ENCODE measurements around the gene ADTRP.

ADTRP gene

DNA sequence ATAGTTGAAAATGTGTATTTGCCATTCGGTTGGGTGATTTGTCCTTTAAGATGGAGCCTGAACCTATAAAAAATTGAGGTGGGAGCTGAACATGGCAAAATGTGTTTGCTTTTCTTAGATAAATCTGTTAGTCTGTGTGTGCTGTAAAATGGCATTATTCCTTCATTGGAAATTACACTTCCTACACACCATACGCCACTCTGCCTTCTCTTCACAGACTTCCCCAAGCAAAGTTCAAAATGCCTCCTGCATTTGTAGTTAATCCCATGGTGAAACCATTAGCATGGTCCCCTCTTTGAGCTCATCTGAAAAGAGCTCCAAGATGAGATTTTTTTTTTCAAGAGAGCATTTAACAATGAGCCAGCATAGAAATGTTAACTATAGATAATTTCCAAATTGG lies 567 bp downstream of the ADTRP start:
- no peak for ATAC-seq
- TF ChIP-seq TOX (CRISPR knock-in tag; IDR thresholded peaks at IDR 0.05; ENCODE audit: borderline replicate concordance) (no peak), ESRRG (CRISPR knock-in tag; IDR thresholded peaks at IDR 0.05) (no peak), GLIS3 (CRISPR knock-in tag; IDR thresholded peaks at IDR 0.05) (no peak), RARB (CRISPR knock-in tag; IDR thresholded peaks at IDR 0.05) (no peak), ZFP30 (CRISPR knock-in tag; IDR thresholded peaks at IDR 0.05) (no peak), ZNF565 (CRISPR knock-in tag; conservative IDR thresholded peaks at IDR 0.05; ENCODE audit: low read depth) (no peak), ZC3H10 (CRISPR knock-in tag; IDR thresholded peaks at IDR 0.05) (no peak), ISL1 (CRISPR knock-in tag; IDR thresholded peaks at IDR 0.05) (no peak), BACH2 (CRISPR knock-in tag; IDR thresholded peaks at IDR 0.05; ENCODE audit: borderline replicate concordance) (no peak), OSR1 (CRISPR knock-in tag; IDR thresholded peaks at IDR 0.05) (no peak), TCF4 (CRISPR knock-in tag; IDR thresholded peaks at IDR 0.05; ENCODE audit: borderline replicate concordance) (no peak), ARNTL (CRISPR knock-in tag; IDR thresholded peaks at IDR 0.05; ENCODE audit: borderline replicate concordance, low read depth) (no peak), SNAI2 (CRISPR knock-in tag; IDR thresholded peaks at IDR 0.05) (no peak), CSDC2 (CRISPR knock-in tag; IDR thresholded peaks at IDR 0.05) (no peak)
- TF ChIP-seq, protein P1, sequence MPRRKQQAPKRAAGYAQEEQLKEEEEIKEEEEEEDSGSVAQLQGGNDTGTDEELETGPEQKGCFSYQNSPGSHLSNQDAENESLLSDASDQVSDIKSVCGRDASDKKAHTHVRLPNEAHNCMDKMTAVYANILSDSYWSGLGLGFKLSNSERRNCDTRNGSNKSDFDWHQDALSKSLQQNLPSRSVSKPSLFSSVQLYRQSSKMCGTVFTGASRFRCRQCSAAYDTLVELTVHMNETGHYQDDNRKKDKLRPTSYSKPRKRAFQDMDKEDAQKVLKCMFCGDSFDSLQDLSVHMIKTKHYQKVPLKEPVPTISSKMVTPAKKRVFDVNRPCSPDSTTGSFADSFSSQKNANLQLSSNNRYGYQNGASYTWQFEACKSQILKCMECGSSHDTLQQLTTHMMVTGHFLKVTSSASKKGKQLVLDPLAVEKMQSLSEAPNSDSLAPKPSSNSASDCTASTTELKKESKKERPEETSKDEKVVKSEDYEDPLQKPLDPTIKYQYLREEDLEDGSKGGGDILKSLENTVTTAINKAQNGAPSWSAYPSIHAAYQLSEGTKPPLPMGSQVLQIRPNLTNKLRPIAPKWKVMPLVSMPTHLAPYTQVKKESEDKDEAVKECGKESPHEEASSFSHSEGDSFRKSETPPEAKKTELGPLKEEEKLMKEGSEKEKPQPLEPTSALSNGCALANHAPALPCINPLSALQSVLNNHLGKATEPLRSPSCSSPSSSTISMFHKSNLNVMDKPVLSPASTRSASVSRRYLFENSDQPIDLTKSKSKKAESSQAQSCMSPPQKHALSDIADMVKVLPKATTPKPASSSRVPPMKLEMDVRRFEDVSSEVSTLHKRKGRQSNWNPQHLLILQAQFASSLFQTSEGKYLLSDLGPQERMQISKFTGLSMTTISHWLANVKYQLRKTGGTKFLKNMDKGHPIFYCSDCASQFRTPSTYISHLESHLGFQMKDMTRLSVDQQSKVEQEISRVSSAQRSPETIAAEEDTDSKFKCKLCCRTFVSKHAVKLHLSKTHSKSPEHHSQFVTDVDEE (CRISPR knock-in tag; IDR thresholded peaks at IDR 0.05), result no peak
- TF ChIP-seq, protein P2, sequence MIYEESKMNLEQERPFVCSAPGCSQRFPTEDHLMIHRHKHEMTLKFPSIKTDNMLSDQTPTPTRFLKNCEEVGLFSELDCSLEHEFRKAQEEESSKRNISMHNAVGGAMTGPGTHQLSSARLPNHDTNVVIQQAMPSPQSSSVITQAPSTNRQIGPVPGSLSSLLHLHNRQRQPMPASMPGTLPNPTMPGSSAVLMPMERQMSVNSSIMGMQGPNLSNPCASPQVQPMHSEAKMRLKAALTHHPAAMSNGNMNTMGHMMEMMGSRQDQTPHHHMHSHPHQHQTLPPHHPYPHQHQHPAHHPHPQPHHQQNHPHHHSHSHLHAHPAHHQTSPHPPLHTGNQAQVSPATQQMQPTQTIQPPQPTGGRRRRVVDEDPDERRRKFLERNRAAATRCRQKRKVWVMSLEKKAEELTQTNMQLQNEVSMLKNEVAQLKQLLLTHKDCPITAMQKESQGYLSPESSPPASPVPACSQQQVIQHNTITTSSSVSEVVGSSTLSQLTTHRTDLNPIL (CRISPR knock-in tag; IDR thresholded peaks at IDR 0.05; ENCODE audit: low read depth), result no peak
- TF ChIP-seq, protein P3, sequence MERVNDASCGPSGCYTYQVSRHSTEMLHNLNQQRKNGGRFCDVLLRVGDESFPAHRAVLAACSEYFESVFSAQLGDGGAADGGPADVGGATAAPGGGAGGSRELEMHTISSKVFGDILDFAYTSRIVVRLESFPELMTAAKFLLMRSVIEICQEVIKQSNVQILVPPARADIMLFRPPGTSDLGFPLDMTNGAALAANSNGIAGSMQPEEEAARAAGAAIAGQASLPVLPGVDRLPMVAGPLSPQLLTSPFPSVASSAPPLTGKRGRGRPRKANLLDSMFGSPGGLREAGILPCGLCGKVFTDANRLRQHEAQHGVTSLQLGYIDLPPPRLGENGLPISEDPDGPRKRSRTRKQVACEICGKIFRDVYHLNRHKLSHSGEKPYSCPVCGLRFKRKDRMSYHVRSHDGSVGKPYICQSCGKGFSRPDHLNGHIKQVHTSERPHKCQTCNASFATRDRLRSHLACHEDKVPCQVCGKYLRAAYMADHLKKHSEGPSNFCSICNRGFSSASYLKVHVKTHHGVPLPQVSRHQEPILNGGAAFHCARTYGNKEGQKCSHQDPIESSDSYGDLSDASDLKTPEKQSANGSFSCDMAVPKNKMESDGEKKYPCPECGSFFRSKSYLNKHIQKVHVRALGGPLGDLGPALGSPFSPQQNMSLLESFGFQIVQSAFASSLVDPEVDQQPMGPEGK (CRISPR knock-in tag; IDR thresholded peaks at IDR 0.05; ENCODE audit: borderline replicate concordance), result no peak
- TF ChIP-seq, protein P4, sequence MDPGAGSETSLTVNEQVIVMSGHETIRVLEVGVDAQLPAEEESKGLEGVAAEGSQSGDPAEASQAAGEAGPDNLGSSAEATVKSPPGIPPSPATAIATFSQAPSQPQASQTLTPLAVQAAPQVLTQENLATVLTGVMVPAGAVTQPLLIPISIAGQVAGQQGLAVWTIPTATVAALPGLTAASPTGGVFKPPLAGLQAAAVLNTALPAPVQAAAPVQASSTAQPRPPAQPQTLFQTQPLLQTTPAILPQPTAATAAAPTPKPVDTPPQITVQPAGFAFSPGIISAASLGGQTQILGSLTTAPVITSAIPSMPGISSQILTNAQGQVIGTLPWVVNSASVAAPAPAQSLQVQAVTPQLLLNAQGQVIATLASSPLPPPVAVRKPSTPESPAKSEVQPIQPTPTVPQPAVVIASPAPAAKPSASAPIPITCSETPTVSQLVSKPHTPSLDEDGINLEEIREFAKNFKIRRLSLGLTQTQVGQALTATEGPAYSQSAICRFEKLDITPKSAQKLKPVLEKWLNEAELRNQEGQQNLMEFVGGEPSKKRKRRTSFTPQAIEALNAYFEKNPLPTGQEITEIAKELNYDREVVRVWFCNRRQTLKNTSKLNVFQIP (CRISPR knock-in tag; IDR thresholded peaks at IDR 0.05; ENCODE audit: borderline replicate concordance, low read depth), result no peak

DNA sequence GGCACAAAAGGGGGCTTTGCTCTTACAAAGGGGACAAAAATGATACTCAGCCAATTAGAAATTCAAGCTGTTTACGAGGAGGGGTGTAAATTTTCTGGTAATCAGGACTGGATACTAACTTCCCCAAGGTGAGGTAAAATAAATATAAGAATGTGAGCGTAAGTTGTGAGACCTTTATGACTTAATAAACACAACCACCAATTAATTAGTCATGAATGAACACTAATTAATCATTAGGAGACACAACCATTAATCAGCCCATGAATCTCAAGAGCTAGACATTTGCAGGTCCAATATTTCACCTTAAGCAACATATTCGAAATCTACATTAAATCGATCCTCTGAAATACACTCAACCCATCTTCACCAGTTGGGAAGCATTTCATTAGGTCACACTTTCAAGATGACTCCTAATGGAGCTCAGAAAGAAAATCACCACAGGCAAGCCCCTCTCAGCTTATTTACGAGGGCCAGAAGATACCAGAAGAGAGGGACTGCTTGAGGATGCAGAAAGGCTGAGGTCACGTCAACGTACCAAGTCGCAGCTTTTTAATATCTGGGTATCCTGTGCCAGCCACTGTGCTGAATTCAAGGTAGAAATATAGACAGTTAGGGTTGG lies 2.7 kb downstream of the ADTRP start:
- TF ChIP-seq, protein P1 (CRISPR knock-in tag; IDR thresholded peaks at IDR 0.05), result no peak
- TF ChIP-seq BACH2 (CRISPR knock-in tag; IDR thresholded peaks at IDR 0.05; ENCODE audit: borderline replicate concordance) (no peak), SNAI2 (CRISPR knock-in tag; IDR thresholded peaks at IDR 0.05) (no peak), ZNF8 (CRISPR knock-in tag; IDR thresholded peaks at IDR 0.05) (no peak), RARB (CRISPR knock-in tag; IDR thresholded peaks at IDR 0.05) (no peak), OSR1 (CRISPR knock-in tag; IDR thresholded peaks at IDR 0.05) (no peak), ZFP30 (CRISPR knock-in tag; IDR thresholded peaks at IDR 0.05) (no peak)
- TF ChIP-seq, protein P5, sequence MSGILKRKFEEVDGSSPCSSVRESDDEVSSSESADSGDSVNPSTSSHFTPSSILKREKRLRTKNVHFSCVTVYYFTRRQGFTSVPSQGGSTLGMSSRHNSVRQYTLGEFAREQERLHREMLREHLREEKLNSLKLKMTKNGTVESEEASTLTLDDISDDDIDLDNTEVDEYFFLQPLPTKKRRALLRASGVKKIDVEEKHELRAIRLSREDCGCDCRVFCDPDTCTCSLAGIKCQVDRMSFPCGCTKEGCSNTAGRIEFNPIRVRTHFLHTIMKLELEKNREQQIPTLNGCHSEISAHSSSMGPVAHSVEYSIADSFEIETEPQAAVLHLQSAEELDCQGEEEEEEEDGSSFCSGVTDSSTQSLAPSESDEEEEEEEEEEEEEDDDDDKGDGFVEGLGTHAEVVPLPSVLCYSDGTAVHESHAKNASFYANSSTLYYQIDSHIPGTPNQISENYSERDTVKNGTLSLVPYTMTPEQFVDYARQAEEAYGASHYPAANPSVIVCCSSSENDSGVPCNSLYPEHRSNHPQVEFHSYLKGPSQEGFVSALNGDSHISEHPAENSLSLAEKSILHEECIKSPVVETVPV (CRISPR knock-in tag; IDR thresholded peaks at IDR 0.05), result no peak
- TF ChIP-seq, protein P4 (CRISPR knock-in tag; IDR thresholded peaks at IDR 0.05; ENCODE audit: borderline replicate concordance, low read depth), result no peak
- ATAC-seq, result no peak

Data from SK-N-SH treated with all-trans-retinoic acid at 6 μM for 48 hours (cell line).